ENCODE measurements around the gene TGFBR3L. TPM values are rescaled to one million over a fixed set of nuclear protein-coding genes. Genes with fewer than 3 reads are reported as not detected.
A peak's percentile ranks its signal among the peaks of the same experiment; 100 is the strongest.

Gene TGFBR3L
- total RNA-seq, 1 donor from 2014 or later = 2.8 TPM

- Histone ChIP-seq H2AFZ (ENCODE audit: low read depth, low read length) (no peak overlapping the region), H3K27me3 (ENCODE audit: insufficient read depth, low read length) (peaks cover 7% of the 10 kb centered on the region), H4K20me1 (ENCODE audit: insufficient read depth, low read length) (peaks cover 17% of the 10 kb centered on the region), H3K27ac (ENCODE audit: low read depth, low read length) (no peak overlapping the region), H3K4me3 (ENCODE audit: insufficient read depth, low read depth, low read length) (no peak overlapping the region), H3K9ac (ENCODE audit: low read length) (peak overlapping the region; percentile 84), H3K4me2 (ENCODE audit: low read length) (peak overlapping the region; percentile 99), H3K36me3 (ENCODE audit: insufficient read depth, low read length) (peaks cover 3% of the 10 kb centered on the region), H3K79me2 (ENCODE audit: insufficient read depth, low read length) (peaks cover 6% of the 10 kb centered on the region), H3K4me1 (ENCODE audit: insufficient read depth, low read length) (peaks cover 24% of the 10 kb centered on the region), H3K9me3 (ENCODE audit: insufficient read depth, low read depth, low read length) (no peaks in the 10 kb centered on the region)
- FAIRE-seq (no peak), DNase-seq (ENCODE audit: low read depth) (no peak)
- TF ChIP-seq EZH2 (IDR thresholded peaks at IDR 0.05; ENCODE audit: insufficient read depth, low read length) = no peak
- no peak overlapping the region for H3K27ac Mint-ChIP-seq (ENCODE audit: unreplicated experiment)
- H3K4me3 Mint-ChIP-seq (ENCODE audit: unreplicated experiment) = peak overlapping the region; percentile 75
- H3K9me3 Mint-ChIP-seq (ENCODE audit: unreplicated experiment) = no peaks in the 10 kb centered on the region
- H3K36me3 Mint-ChIP-seq (ENCODE audit: low read depth, unreplicated experiment) = peaks cover 2% of the 10 kb centered on the region
- peaks cover 8% of the 10 kb centered on the region for H3K4me1 Mint-ChIP-seq (ENCODE audit: low read depth, unreplicated experiment)
- no peaks in the 10 kb centered on the region for H3K27me3 Mint-ChIP-seq (ENCODE audit: low read depth, unreplicated experiment)
Measured at GRCh38 chr19:7921967-7922835, 7.6 kb downstream of the TGFBR3L start.

DNA sequence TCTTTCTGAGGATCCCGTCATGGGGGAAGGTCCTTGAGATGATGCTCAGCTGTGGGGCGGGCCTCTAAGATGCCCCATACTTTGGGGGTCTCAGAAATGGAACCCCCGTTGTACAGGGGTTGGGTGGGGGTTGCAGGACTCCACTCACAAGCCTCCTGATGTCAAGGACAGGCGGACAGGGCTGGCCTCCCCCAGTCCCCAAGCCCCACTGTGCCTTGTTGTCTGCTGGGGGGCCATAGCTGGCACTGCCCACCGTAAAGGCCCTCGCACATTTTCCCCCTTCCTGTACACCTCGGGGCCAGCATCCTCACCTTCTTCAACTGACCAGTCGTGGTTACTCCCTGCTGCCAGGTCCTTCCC is 8.2 kb downstream of the TGFBR3L start:
- peaks cover 17% of the 10 kb centered on the region for H4K20me1 ChIP-seq (ENCODE audit: insufficient read depth, low read length)
- H3K9me3 ChIP-seq (ENCODE audit: insufficient read depth, low read depth, low read length) = no peaks in the 10 kb centered on the region
- no peak for TF ChIP-seq EZH2 (IDR thresholded peaks at IDR 0.05; ENCODE audit: insufficient read depth, low read length)
- Mint-ChIP-seq H3K4me1 (ENCODE audit: low read depth, unreplicated experiment) (peaks cover 8% of the 10 kb centered on the region), H3K36me3 (ENCODE audit: low read depth, unreplicated experiment) (peaks cover 2% of the 10 kb centered on the region), H3K9me3 (ENCODE audit: unreplicated experiment) (no peaks in the 10 kb centered on the region), H3K27me3 (ENCODE audit: low read depth, unreplicated experiment) (no peaks in the 10 kb centered on the region), H3K4me3 (ENCODE audit: unreplicated experiment) (no peak overlapping the region), H3K27ac (ENCODE audit: unreplicated experiment) (peak overlapping the region; percentile 77)
- H3K9ac ChIP-seq (ENCODE audit: low read length) = no peak overlapping the region
- FAIRE-seq (no peak), DNase-seq (ENCODE audit: low read depth) (no peak)
- H3K27me3 ChIP-seq (ENCODE audit: insufficient read depth, low read length) = peaks cover 4% of the 10 kb centered on the region
- H3K4me1 ChIP-seq (ENCODE audit: insufficient read depth, low read length) = peaks cover 24% of the 10 kb centered on the region
- H3K27ac ChIP-seq (ENCODE audit: low read depth, low read length) = no peak overlapping the region
- H3K36me3 ChIP-seq (ENCODE audit: insufficient read depth, low read length) = peaks cover 3% of the 10 kb centered on the region
- H2AFZ ChIP-seq (ENCODE audit: low read depth, low read length) = no peak overlapping the region
- no peak overlapping the region for H3K4me3 ChIP-seq (ENCODE audit: insufficient read depth, low read depth, low read length)
- no peak overlapping the region for H3K4me2 ChIP-seq (ENCODE audit: low read length)
- peaks cover 6% of the 10 kb centered on the region for H3K79me2 ChIP-seq (ENCODE audit: insufficient read depth, low read length)

DNA sequence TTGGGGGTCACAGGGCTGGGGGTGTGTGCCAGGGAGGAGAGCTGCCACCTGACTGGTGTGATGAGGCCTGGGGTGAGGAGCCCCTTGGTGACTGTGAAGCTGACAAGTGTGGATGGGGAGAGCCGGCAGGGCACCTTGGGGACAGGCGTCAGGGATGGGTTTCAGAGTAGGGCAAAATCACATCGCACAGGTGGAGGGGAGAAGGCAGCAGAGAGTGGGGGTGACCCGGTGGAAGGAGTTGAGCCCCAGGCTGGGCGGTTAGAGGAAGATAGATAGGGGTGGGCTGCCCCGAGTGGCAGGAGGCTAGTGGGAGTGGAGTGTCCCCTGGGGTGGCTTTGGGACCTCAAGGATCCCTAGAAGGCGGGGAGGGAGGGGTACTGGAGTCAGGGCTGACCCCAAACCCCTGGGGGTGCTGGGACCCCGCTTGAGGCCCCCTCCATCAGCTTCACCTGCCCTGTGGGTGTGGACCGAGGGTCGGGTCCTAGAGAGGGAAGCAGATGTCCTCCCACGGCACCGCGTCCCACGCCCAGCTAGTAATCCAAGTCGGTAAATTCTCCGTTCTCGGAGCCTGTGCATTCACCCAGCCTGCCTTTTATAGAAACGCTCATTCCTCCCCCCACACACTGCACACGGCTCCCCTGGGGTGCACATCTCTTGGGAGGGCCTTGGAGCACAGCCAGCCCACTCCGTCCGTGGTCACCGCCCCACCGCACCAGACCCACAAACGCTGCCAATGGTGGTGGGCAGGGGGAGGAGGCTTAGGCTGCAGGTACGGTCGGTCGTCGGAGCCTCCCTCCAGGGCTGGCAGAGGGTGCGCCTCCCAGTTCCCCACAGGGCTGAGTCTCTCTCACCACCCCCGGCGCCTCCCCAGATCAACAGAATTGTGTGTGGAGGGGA is 8.9 kb downstream of the TGFBR3L start:
- H3K79me2 ChIP-seq (ENCODE audit: insufficient read depth, low read length) = peaks cover 6% of the 10 kb centered on the region
- peak overlapping the region; percentile 50 for H3K4me3 Mint-ChIP-seq (ENCODE audit: unreplicated experiment)

More for the DNA sequence above, 8.9 kb downstream of the TGFBR3L start:
- Histone ChIP-seq H3K27me3 (ENCODE audit: insufficient read depth, low read length) (peaks cover 1% of the 10 kb centered on the region), H3K4me2 (ENCODE audit: low read length) (no peak overlapping the region), H3K36me3 (ENCODE audit: insufficient read depth, low read length) (peaks cover 3% of the 10 kb centered on the region), H3K9ac (ENCODE audit: low read length) (no peak overlapping the region), H3K4me3 (ENCODE audit: insufficient read depth, low read depth, low read length) (no peak overlapping the region), H3K27ac (ENCODE audit: low read depth, low read length) (no peak overlapping the region), H4K20me1 (ENCODE audit: insufficient read depth, low read length) (peaks cover 17% of the 10 kb centered on the region), H3K9me3 (ENCODE audit: insufficient read depth, low read depth, low read length) (no peaks in the 10 kb centered on the region), H2AFZ (ENCODE audit: low read depth, low read length) (no peak overlapping the region), H3K4me1 (ENCODE audit: insufficient read depth, low read length) (peaks cover 32% of the 10 kb centered on the region)
- DNase-seq (ENCODE audit: low read depth) (no peak), FAIRE-seq (no peak)
- peak overlapping the region; percentile 77 for H3K27ac Mint-ChIP-seq (ENCODE audit: unreplicated experiment)
- H3K4me1 Mint-ChIP-seq (ENCODE audit: low read depth, unreplicated experiment) = peaks cover 13% of the 10 kb centered on the region
- no peak for TF ChIP-seq EZH2 (IDR thresholded peaks at IDR 0.05; ENCODE audit: insufficient read depth, low read length)
- TF ChIP-seq CTCF (IDR thresholded peaks at IDR 0.05; ENCODE audit: insufficient read depth, low read depth, low read length) = no peak
- no peaks in the 10 kb centered on the region for H3K9me3 Mint-ChIP-seq (ENCODE audit: unreplicated experiment)
- H3K36me3 Mint-ChIP-seq (ENCODE audit: low read depth, unreplicated experiment) = peaks cover 6% of the 10 kb centered on the region
- no peaks in the 10 kb centered on the region for H3K27me3 Mint-ChIP-seq (ENCODE audit: low read depth, unreplicated experiment)

Measured in astrocyte (in vitro differentiated cells and primary cell).